GM19395 (cell line): ENCODE measurements around the gene GTPBP3.
"Not testable (repeated sequence)": the region's sequence is repeated elsewhere in the genome, so short reads cannot be mapped to it uniquely, and the experiment has no call there.

Experiments used
- ATAC-seq: cut with Tn5 transposase; IDR thresholded peaks from one replicate; pipeline ENCODE4 v1.9.1; 2021; ENCODE audit warnings: mild to moderate bottlenecking, moderate library complexity; ENCODE audit not compliant: unreplicated experiment

Gene GTPBP3

GRCh38 chr19:17341386-17341785 lies 4.0 kb downstream of the GTPBP3 start:
- ATAC-seq = no peak

GRCh38 chr19:17341845-17342244 lies 4.5 kb downstream of the GTPBP3 start:
- no peak for ATAC-seq

GRCh38 chr19:17346109-17346671 lies 8.8 kb downstream of the GTPBP3 start:
- ATAC-seq = no peak

GRCh38 chr19:17347361-17347760 lies 10.0 kb downstream of the GTPBP3 start:
- no peak for ATAC-seq

- ATAC-seq = no peak
Observed at GRCh38 chr19:17347877-17348276, 10.5 kb downstream of the GTPBP3 start.

- ATAC-seq = no peak
Observed at GRCh38 chr19:17348700-17349099, 11.3 kb downstream of the GTPBP3 start.

- ATAC-seq = no peak
Observed at GRCh38 chr19:17351815-17352435, 14.6 kb downstream of the GTPBP3 start.

- ATAC-seq = no peak
Observed at GRCh38 chr19:17352608-17353280, 15.4 kb downstream of the GTPBP3 start.

- ATAC-seq = no peak
Observed at GRCh38 chr19:17353386-17353785, 16.0 kb downstream of the GTPBP3 start.

- no peak for ATAC-seq
Observed at GRCh38 chr19:17357078-17357666, 19.8 kb downstream of the GTPBP3 start.

- no peak for ATAC-seq
Observed at GRCh38 chr19:17357724-17358123, 20.4 kb downstream of the GTPBP3 start.

GRCh38 chr19:17358395-17358794 lies 21.0 kb downstream of the GTPBP3 start:
- no peak for ATAC-seq

- no peak for ATAC-seq
Observed at GRCh38 chr19:17359905-17360800, 22.8 kb downstream of the GTPBP3 start.

GRCh38 chr19:17363852-17364605 lies 26.7 kb downstream of the GTPBP3 start:
- ATAC-seq = not testable (repeated sequence)

GRCh38 chr19:17365361-17365760 lies 28.0 kb downstream of the GTPBP3 start:
- no peak for ATAC-seq

GRCh38 chr19:17370026-17370587 lies 32.8 kb downstream of the GTPBP3 start:
- peak; percentile 86 for ATAC-seq

- ATAC-seq = no peak
Observed at GRCh38 chr19:17376935-17377600, 39.7 kb downstream of the GTPBP3 start, which contains the start of gene PLVAP. Gene PLVAP, minus strand, starts transcription at chr19:17377342. Its CDS starts 54 bp downstream, at chr19:17377288.

GRCh38 chr19:17378271-17378670 lies 40.9 kb downstream of the GTPBP3 start:
- no peak for ATAC-seq

- ATAC-seq = no peak
Observed at GRCh38 chr19:17379221-17379631, 41.9 kb downstream of the GTPBP3 start.
